ENCODE measurements around the gene SMIM41. TPM values are rescaled to one million over a fixed set of nuclear protein-coding genes. Genes with fewer than 3 reads are reported as not detected.
A peak's percentile ranks its signal among the peaks of the same experiment; 100 is the strongest.

The SMIM41 gene
- total RNA-seq, 1 donor from 2014 or later, result 7.9 TPM

- Histone ChIP-seq H3K27me3 (no peaks in the 10 kb centered on the region), H3K4me1 (no peaks in the 10 kb centered on the region), H3K4me3 (no peak overlapping the region), H3K9me3 (no peaks in the 10 kb centered on the region), H3K36me3 (no peaks in the 10 kb centered on the region), H3K27ac (no peak overlapping the region)
- DNase-seq (ENCODE audit: low spot score in 2 of 2), result no peak
- peak in 1 of 3 experiments; percentile 33 for TF ChIP-seq CTCF (IDR thresholded peaks at IDR 0.05)
- intact Hi-C loops (cut with DNase I), result no loop called here
These were observed 40.1 kb downstream of the SMIM41 start for GRCh38 chr12:52119398-52120254.

DNA sequence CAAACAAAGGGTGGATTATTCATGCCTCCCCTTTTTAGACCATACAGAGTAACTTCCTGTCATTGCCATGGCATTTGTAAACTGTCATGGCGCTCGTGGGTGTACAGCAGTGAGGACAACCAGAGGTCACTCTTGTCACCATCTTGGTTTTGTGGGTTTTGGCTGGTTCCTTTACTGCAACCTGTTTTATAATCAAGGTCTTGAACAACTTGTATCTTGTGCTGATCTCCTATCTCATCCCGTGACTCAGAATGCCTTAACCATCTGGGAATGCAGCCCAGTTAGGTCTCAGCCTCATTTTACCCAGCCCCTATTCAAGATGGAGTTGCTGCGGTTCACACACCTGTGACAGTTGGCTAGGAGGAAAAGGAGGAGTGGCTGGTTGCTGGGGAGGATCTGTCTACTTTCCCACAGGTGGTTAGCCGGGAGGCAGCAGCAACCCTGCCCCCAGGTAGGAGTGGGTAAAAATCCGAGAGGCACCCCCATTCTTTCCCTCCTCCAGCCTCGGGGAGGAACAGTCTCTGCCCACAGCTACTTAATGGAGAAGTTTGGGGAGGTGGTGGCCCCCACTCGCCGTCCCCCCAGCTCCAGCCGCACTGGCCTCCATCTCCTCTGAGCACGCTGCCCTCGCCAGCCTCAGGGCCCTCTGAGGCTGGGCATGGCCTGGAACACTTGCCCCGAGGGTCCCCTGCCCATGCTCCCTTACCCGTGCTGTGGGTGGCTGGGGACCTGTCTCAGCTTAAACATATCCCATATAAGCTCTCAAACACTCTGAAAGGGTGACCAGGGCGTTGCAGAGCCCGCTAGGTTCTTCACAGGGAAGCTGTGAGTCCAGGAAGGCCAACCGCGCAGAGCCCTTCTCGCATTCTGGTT is 41.7 kb downstream of the SMIM41 start:
- Histone ChIP-seq H3K36me3 (no peaks in the 10 kb centered on the region), H3K4me1 (no peaks in the 10 kb centered on the region), H3K4me3 (no peak overlapping the region), H3K27me3 (no peaks in the 10 kb centered on the region), H3K9me3 (no peaks in the 10 kb centered on the region), H3K27ac (no peak overlapping the region)
- TF ChIP-seq CTCF (IDR thresholded peaks at IDR 0.05), result no peak
- no peak for DNase-seq (ENCODE audit: low spot score in 2 of 2)
- intact Hi-C loops (cut with DNase I), result no loop called here

DNA sequence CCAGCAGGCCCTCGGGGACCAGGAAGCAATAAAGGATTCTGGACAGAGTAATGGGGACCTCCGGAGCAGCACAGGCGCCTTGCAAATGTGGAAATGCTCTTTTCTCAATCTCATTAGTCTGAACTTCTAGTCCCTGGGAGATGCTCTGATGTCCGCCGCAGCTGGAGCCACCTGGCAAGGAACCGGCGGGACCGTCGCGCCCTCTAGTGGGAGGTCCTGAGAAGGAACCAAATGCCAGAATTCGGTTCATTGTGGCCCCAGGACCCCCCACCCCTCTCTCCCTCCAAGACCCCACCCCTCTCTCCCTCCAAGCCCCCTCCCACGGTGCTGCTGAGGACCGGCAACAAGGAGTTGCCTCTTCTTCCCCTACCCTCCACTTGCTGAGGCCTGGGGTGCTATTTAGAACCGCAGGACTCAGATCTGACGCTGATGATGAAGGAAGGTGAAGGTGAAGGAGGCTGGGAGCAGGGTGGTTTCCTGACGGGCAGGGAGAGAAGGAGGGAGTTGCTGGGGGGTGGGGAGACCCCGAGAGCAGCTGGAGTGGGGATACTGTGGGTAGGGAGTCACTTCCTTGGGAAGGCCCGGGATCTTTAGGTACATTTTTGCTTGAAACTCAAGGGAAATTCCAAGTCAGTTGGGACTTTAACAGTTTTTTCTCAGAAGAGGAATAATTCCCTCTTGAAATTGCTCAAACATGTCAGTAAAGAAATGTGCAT is 42.5 kb downstream of the SMIM41 start:
- Histone ChIP-seq H3K27me3 (no peaks in the 10 kb centered on the region), H3K27ac (no peak overlapping the region), H3K4me3 (no peak overlapping the region), H3K36me3 (no peaks in the 10 kb centered on the region), H3K4me1 (no peaks in the 10 kb centered on the region), H3K9me3 (no peaks in the 10 kb centered on the region)
- peak in 2 of 3 experiments; percentile 52 to 71 for TF ChIP-seq CTCF (IDR thresholded peaks at IDR 0.05)
- no peak for DNase-seq (ENCODE audit: low spot score in 2 of 2)
- intact Hi-C loops (cut with DNase I), result no loop called here

GRCh38 chr12:52122540-52122871 is 43.0 kb downstream of the SMIM41 start:
- DNase-seq (ENCODE audit: low spot score in 2 of 2), result no peak
- H3K4me1 ChIP-seq, result no peaks in the 10 kb centered on the region
- intact Hi-C loops (cut with DNase I), result no loop called here
- TF ChIP-seq CTCF (IDR thresholded peaks at IDR 0.05), result no peak
- no peaks in the 10 kb centered on the region for H3K9me3 ChIP-seq
- no peaks in the 10 kb centered on the region for H3K36me3 ChIP-seq
- no peak overlapping the region for H3K4me3 ChIP-seq
- H3K27me3 ChIP-seq, result no peaks in the 10 kb centered on the region
- H3K27ac ChIP-seq, result no peak overlapping the region

DNA sequence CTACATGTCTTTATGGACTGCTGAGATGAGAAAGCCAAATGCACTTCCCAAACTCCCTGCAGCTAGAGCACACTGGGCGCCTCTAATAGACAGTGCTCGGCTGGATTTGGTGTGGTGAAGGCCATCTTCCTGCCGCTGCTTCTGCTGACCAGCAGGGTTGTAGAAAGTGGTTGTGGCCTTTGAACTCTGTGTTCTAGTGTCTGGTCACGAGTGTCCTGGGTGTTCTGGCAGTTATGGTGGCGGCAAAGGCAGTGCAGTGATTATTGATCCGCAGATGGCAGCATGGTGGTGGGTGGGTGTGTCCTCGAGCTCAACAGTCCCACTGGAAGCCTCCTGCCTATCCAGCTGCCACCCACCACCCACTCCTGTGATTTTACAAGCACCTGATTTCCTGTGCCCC is 43.4 kb downstream of the SMIM41 start:
- Histone ChIP-seq H3K27me3 (no peaks in the 10 kb centered on the region), H3K9me3 (no peaks in the 10 kb centered on the region), H3K27ac (no peak overlapping the region), H3K4me1 (no peaks in the 10 kb centered on the region), H3K4me3 (no peak overlapping the region), H3K36me3 (no peaks in the 10 kb centered on the region)
- intact Hi-C loops (cut with DNase I), result no loop called here
- TF ChIP-seq CTCF (IDR thresholded peaks at IDR 0.05), result no peak
- DNase-seq (ENCODE audit: low spot score in 2 of 2), result no peak

All from ascending aorta (tissue), 2 donors.